Muscle of leg (tissue), 11 donors: Measurements from ENCODE around the gene POU2F2. TPM values are rescaled to one million over a fixed set of nuclear protein-coding genes. Genes with fewer than 3 reads are reported as not detected.

Experiments used
- DNase-seq: peaks from one replicate; pipeline ENCODE4 v3.0.0; 2013
- H3K27ac ChIP-seq: one replicate; pipeline ENCODE4 v1.5.1; 2013; ENCODE audit warnings: mild to moderate bottlenecking, low read length, control low read depth
- H3K27me3 ChIP-seq: one replicate; pipeline ENCODE4 v1.6.1; 2013; ENCODE audit warnings: low read length; ENCODE audit not compliant: control insufficient read depth, insufficient read depth
- H3K36me3 ChIP-seq: one replicate; pipeline ENCODE4 v1.6.1; 2013; ENCODE audit warnings: low read length; ENCODE audit not compliant: control insufficient read depth, insufficient read depth
- H3K4me1 ChIP-seq: one replicate; pipeline ENCODE4 v1.6.1; 2013; ENCODE audit warnings: low read length; ENCODE audit not compliant: control insufficient read depth, insufficient read depth
- H3K4me3 ChIP-seq: one replicate; pipeline ENCODE4 v1.5.1; 2013; ENCODE audit warnings: low read length, control low read depth
- H3K9me3 ChIP-seq: replicated peaks from 2 replicates; pipeline ENCODE4 v1.6.1; 2013; ENCODE audit warnings: low read depth, low read length; ENCODE audit not compliant: control insufficient read depth
- WGBS: methylation state at CpG from one replicate; pipeline ENCODE4 v1.1.5; 2013; ENCODE audit warnings: missing lambda C conversion rate; ENCODE audit not compliant: insufficient coverage; 5-methylcytosine and 5-hydroxymethylcytosine counted together
- polyA plus RNA-seq, 8 donors: library from polyadenylated mRNA; unstranded; fragments of 120-200 nt; gene quantifications; one replicate each; pipeline versions ENCODE4 v1.2.1 to v1.2.3, GENCODE V29; 2013; ENCODE audit warnings: inconsistent platforms in 1 of 8, low replicate concordance in 1 of 8; ENCODE audit not compliant: insufficient read length in 8 of 8, insufficient read depth in 1 of 8
- total RNA-seq: library from RNA; stranded (reverse); fragments of 120-200 nt; gene quantifications from one replicate; pipeline ENCODE4 v1.2.4, GENCODE V29; 2013

The POU2F2 gene
- total and polyA plus RNA-seq, 9 donors = 0.35 to 1.7 (median 1.2) TPM

- WGBS = 37% methylated on average over 12 of the region's 14 CpGs
- peak; percentile 33 for DNase-seq
- Histone ChIP-seq H3K27ac (no peak overlapping the region), H3K36me3 (no peaks in the 10 kb centered on the region), H3K4me3 (no peak overlapping the region), H3K9me3 (no peaks in the 10 kb centered on the region), H3K4me1 (no peaks in the 10 kb centered on the region), H3K27me3 (peaks cover 7% of the 10 kb centered on the region)
Observed at GRCh38 chr19:42143341-42144234, 11.3 kb upstream of the POU2F2 start.

- 2% methylated on average over 7 of the region's 8 CpGs for WGBS
- peaks cover 10% of the 10 kb centered on the region for H3K27me3 ChIP-seq
Observed at GRCh38 chr19:42140125-42140754, 8.0 kb upstream of the POU2F2 start.

GRCh38 chr19:42134535-42135070 lies 2.4 kb upstream of the POU2F2 start:
- no peak for DNase-seq
- Histone ChIP-seq H3K27me3 (peaks cover 53% of the 10 kb centered on the region), H3K27ac (no peak overlapping the region), H3K9me3 (no peaks in the 10 kb centered on the region), H3K4me3 (no peak overlapping the region), H3K36me3 (no peaks in the 10 kb centered on the region), H3K4me1 (peaks cover 16% of the 10 kb centered on the region)
- 72% methylated on average over 24 of the region's 26 CpGs for WGBS

More at GRCh38 chr19:42140125-42140754, 8.0 kb upstream of the POU2F2 start:
- H3K27ac ChIP-seq = no peak overlapping the region
- no peaks in the 10 kb centered on the region for H3K9me3 ChIP-seq
- H3K4me3 ChIP-seq = no peak overlapping the region
- DNase-seq = peak; percentile 86
- H3K4me1 ChIP-seq = no peaks in the 10 kb centered on the region
- H3K36me3 ChIP-seq = no peaks in the 10 kb centered on the region

GRCh38 chr19:42132851-42133528 lies 744 bp upstream of the POU2F2 start:
- Histone ChIP-seq H3K27ac (no peak overlapping the region), H3K27me3 (peaks cover 49% of the 10 kb centered on the region), H3K4me1 (peaks cover 23% of the 10 kb centered on the region), H3K4me3 (peak overlapping the region; percentile 19), H3K9me3 (no peaks in the 10 kb centered on the region), H3K36me3 (no peaks in the 10 kb centered on the region)
- peak; percentile 52 for DNase-seq
- WGBS = 3% methylated on average over 44 of the region's 46 CpGs

GRCh38 chr19:42131149-42132029 lies 857 bp downstream of the POU2F2 start:
- Histone ChIP-seq H3K36me3 (no peaks in the 10 kb centered on the region), H3K9me3 (no peaks in the 10 kb centered on the region), H3K4me1 (peaks cover 23% of the 10 kb centered on the region), H3K27ac (no peak overlapping the region), H3K27me3 (peaks cover 49% of the 10 kb centered on the region), H3K4me3 (peak overlapping the region; percentile 19)
- 57% methylated on average over 1 of the region's 6 CpGs for WGBS
- DNase-seq = no peak

- H3K36me3 ChIP-seq = no peaks in the 10 kb centered on the region
- no peak overlapping the region for H3K27ac ChIP-seq
- H3K27me3 ChIP-seq = peaks cover 45% of the 10 kb centered on the region
- H3K4me1 ChIP-seq = peaks cover 23% of the 10 kb centered on the region
- H3K9me3 ChIP-seq = no peaks in the 10 kb centered on the region
- DNase-seq = no peak
- H3K4me3 ChIP-seq = no peak overlapping the region
Observed at GRCh38 chr19:42130254-42130573, 2.0 kb downstream of the POU2F2 start.

GRCh38 chr19:42129399-42130253 lies 2.6 kb downstream of the POU2F2 start:
- Histone ChIP-seq H3K36me3 (no peaks in the 10 kb centered on the region), H3K27ac (no peak overlapping the region), H3K9me3 (peaks cover 1% of the 10 kb centered on the region), H3K4me3 (no peak overlapping the region), H3K4me1 (peaks cover 23% of the 10 kb centered on the region), H3K27me3 (peaks cover 41% of the 10 kb centered on the region)
- 24% methylated on average over 13 of the region's 20 CpGs for WGBS
- DNase-seq = peak; percentile 76

- Histone ChIP-seq H3K9me3 (peaks cover 2% of the 10 kb centered on the region), H3K4me1 (peaks cover 15% of the 10 kb centered on the region), H3K36me3 (no peaks in the 10 kb centered on the region), H3K27me3 (peaks cover 12% of the 10 kb centered on the region), H3K4me3 (no peak overlapping the region), H3K27ac (no peak overlapping the region)
- 100% methylated on average over 1 of the region's 5 CpGs for WGBS
- no peak for DNase-seq
Observed at GRCh38 chr19:42126574-42126973, 5.7 kb downstream of the POU2F2 start.

- H3K4me1 ChIP-seq = peaks cover 17% of the 10 kb centered on the region
- H3K27me3 ChIP-seq = peaks cover 4% of the 10 kb centered on the region
Observed at GRCh38 chr19:42125536-42125935, 6.7 kb downstream of the POU2F2 start.

More at GRCh38 chr19:42125536-42125935, 6.7 kb downstream of the POU2F2 start:
- DNase-seq = no peak
- Histone ChIP-seq H3K9me3 (peaks cover 2% of the 10 kb centered on the region), H3K27ac (no peak overlapping the region), H3K4me3 (no peak overlapping the region), H3K36me3 (no peaks in the 10 kb centered on the region)
- WGBS = 41% methylated on average over 4 of the region's 6 CpGs
